Activated T-cell treated with anti-CD3 and anti-CD28 coated beads, Interleukin-2, amount 50 U/mL, for 72 hours (primary cell): Measurements from ENCODE around the gene AGAP1. TPM values are rescaled to one million over a fixed set of nuclear protein-coding genes. Genes with fewer than 3 reads are reported as not detected.

Experiments used
- ATAC-seq, 2 donors: fragments of 150-1000 bp; cut with Tn5 transposase; replicated peaks in 1 of 2; 2 replicates each; pipeline ENCODE4 v1.10.0; 2021; ENCODE audit warnings: moderate library complexity in 2 of 2, mild to moderate bottlenecking in 1 of 2
- DNase-seq, 2 donors: peaks; one replicate each; pipeline ENCODE4 v3.0.0; 2021 to 2022; ENCODE audit warnings: mixed read lengths in 1 of 2
- H3K27ac Mint-ChIP-seq: one replicate; pipeline ENCODE4 v1.8.0; 2022; ENCODE audit warnings: mild to moderate bottlenecking, moderate library complexity, mixed read lengths
- H3K27me3 Mint-ChIP-seq: one replicate; pipeline ENCODE4 v1.8.0; 2022; ENCODE audit warnings: low read depth, mixed read lengths
- H3K36me3 Mint-ChIP-seq, 2 donors: one replicate each; pipeline ENCODE4 v1.8.0; 2022; ENCODE audit warnings: mixed read lengths in 2 of 2, mild to moderate bottlenecking in 1 of 2; ENCODE audit not compliant: insufficient read depth in 2 of 2
- H3K4me1 Mint-ChIP-seq: one replicate; pipeline ENCODE4 v1.8.0; 2022; ENCODE audit warnings: low read depth, mixed read lengths
- H3K4me3 Mint-ChIP-seq, 2 donors: one replicate each; pipeline ENCODE4 v1.8.0; 2022; ENCODE audit warnings: mild to moderate bottlenecking in 2 of 2, mixed read lengths in 2 of 2, moderate library complexity in 2 of 2
- H3K9me3 Mint-ChIP-seq, 2 donors: one replicate each; pipeline ENCODE4 v1.8.0; 2022; ENCODE audit warnings: mixed read lengths in 2 of 2
- total RNA-seq, 2 donors: library from RNA; stranded (reverse); gene quantifications; one replicate each; pipeline ENCODE4 v1.2.3, GENCODE V29; 2022

The AGAP1 gene
- total RNA-seq, 2 donors from 2014 or later = 0.74 to 2.9 TPM

GRCh38 chr2:235636546-235636945, 142.7 kb downstream of the AGAP1 start:
- Mint-ChIP-seq H3K27ac (no peak overlapping the region), H3K4me3 (no peak overlapping the region), H3K27me3 (peaks cover 31% of the 10 kb centered on the region), H3K36me3 (no peaks in the 10 kb centered on the region), H3K9me3 (no peaks in the 10 kb centered on the region), H3K4me1 (no peaks in the 10 kb centered on the region)
- DNase-seq = no peak
- no peak for ATAC-seq

- no peak for ATAC-seq
- DNase-seq = no peak
- Mint-ChIP-seq H3K27me3 (peaks cover 44% of the 10 kb centered on the region), H3K36me3 (no peaks in the 10 kb centered on the region), H3K4me3 (no peak overlapping the region), H3K4me1 (no peaks in the 10 kb centered on the region), H3K27ac (no peak overlapping the region), H3K9me3 (no peaks in the 10 kb centered on the region)
Observed at GRCh38 chr2:235637896-235638295, 144.1 kb downstream of the AGAP1 start.

- H3K9me3 Mint-ChIP-seq = no peaks in the 10 kb centered on the region
- ATAC-seq (no peak), DNase-seq (no peak)
- H3K4me1 Mint-ChIP-seq = no peaks in the 10 kb centered on the region
- H3K27me3 Mint-ChIP-seq = peaks cover 44% of the 10 kb centered on the region
- no peak overlapping the region for H3K4me3 Mint-ChIP-seq
- H3K36me3 Mint-ChIP-seq = no peaks in the 10 kb centered on the region
- H3K27ac Mint-ChIP-seq = no peak overlapping the region
Observed at GRCh38 chr2:235638541-235639427, 144.9 kb downstream of the AGAP1 start.

GRCh38 chr2:235639428-235639773, 145.6 kb downstream of the AGAP1 start:
- Mint-ChIP-seq H3K4me1 (no peaks in the 10 kb centered on the region), H3K36me3 (no peaks in the 10 kb centered on the region), H3K27me3 (peaks cover 44% of the 10 kb centered on the region), H3K9me3 (no peaks in the 10 kb centered on the region), H3K4me3 (no peak overlapping the region), H3K27ac (no peak overlapping the region)
- no peak for DNase-seq
- ATAC-seq = no peak

- ATAC-seq = no peak
- no peak overlapping the region for H3K4me3 Mint-ChIP-seq
- DNase-seq = no peak
- peaks cover 44% of the 10 kb centered on the region for H3K27me3 Mint-ChIP-seq
- no peaks in the 10 kb centered on the region for H3K9me3 Mint-ChIP-seq
- H3K36me3 Mint-ChIP-seq = no peaks in the 10 kb centered on the region
- no peaks in the 10 kb centered on the region for H3K4me1 Mint-ChIP-seq
- no peak overlapping the region for H3K27ac Mint-ChIP-seq
Observed at GRCh38 chr2:235639885-235640284, 146.0 kb downstream of the AGAP1 start.

GRCh38 chr2:235640377-235640776, 146.5 kb downstream of the AGAP1 start:
- no peaks in the 10 kb centered on the region for H3K4me1 Mint-ChIP-seq
- peaks cover 44% of the 10 kb centered on the region for H3K27me3 Mint-ChIP-seq
- DNase-seq = no peak
- no peak overlapping the region for H3K4me3 Mint-ChIP-seq
- H3K27ac Mint-ChIP-seq = no peak overlapping the region
- H3K36me3 Mint-ChIP-seq = no peaks in the 10 kb centered on the region
- ATAC-seq = no peak
- H3K9me3 Mint-ChIP-seq = no peaks in the 10 kb centered on the region

GRCh38 chr2:235640926-235641723, 147.3 kb downstream of the AGAP1 start:
- no peaks in the 10 kb centered on the region for H3K36me3 Mint-ChIP-seq
- H3K27me3 Mint-ChIP-seq = peaks cover 44% of the 10 kb centered on the region
- DNase-seq = peak in 1 of 2 donors; percentile 4
- H3K4me1 Mint-ChIP-seq = no peaks in the 10 kb centered on the region
- no peak for ATAC-seq
- no peak overlapping the region for H3K27ac Mint-ChIP-seq
- H3K9me3 Mint-ChIP-seq = no peaks in the 10 kb centered on the region
- H3K4me3 Mint-ChIP-seq = no peak overlapping the region

GRCh38 chr2:235641956-235642355, 148.1 kb downstream of the AGAP1 start:
- H3K9me3 Mint-ChIP-seq = no peaks in the 10 kb centered on the region
- H3K4me3 Mint-ChIP-seq = no peak overlapping the region
- peaks cover 44% of the 10 kb centered on the region for H3K27me3 Mint-ChIP-seq
- ATAC-seq = no peak
- DNase-seq = no peak
- H3K36me3 Mint-ChIP-seq = no peaks in the 10 kb centered on the region
- H3K4me1 Mint-ChIP-seq = no peaks in the 10 kb centered on the region
- H3K27ac Mint-ChIP-seq = no peak overlapping the region

GRCh38 chr2:235642446-235643098, 148.7 kb downstream of the AGAP1 start:
- no peak overlapping the region for H3K27ac Mint-ChIP-seq
- no peaks in the 10 kb centered on the region for H3K9me3 Mint-ChIP-seq
- ATAC-seq (no peak), DNase-seq (no peak)
- H3K36me3 Mint-ChIP-seq = no peaks in the 10 kb centered on the region
- H3K4me3 Mint-ChIP-seq = no peak overlapping the region
- H3K27me3 Mint-ChIP-seq = peaks cover 41% of the 10 kb centered on the region
- no peaks in the 10 kb centered on the region for H3K4me1 Mint-ChIP-seq

GRCh38 chr2:235643680-235644511, 150.1 kb downstream of the AGAP1 start:
- Mint-ChIP-seq H3K27ac (no peak overlapping the region), H3K4me1 (no peaks in the 10 kb centered on the region), H3K27me3 (peaks cover 33% of the 10 kb centered on the region), H3K4me3 (no peak overlapping the region), H3K36me3 (no peaks in the 10 kb centered on the region), H3K9me3 (no peaks in the 10 kb centered on the region)
- no peak for ATAC-seq
- DNase-seq = no peak

GRCh38 chr2:235647264-235647663, 153.4 kb downstream of the AGAP1 start:
- H3K4me3 Mint-ChIP-seq = no peak overlapping the region
- no peak for ATAC-seq

GRCh38 chr2:235647877-235648276, 154.0 kb downstream of the AGAP1 start:
- DNase-seq = no peak

More at GRCh38 chr2:235647264-235647663, 153.4 kb downstream of the AGAP1 start:
- H3K4me1 Mint-ChIP-seq = no peaks in the 10 kb centered on the region
- peaks cover 5% of the 10 kb centered on the region for H3K27me3 Mint-ChIP-seq
- no peaks in the 10 kb centered on the region for H3K36me3 Mint-ChIP-seq
- H3K9me3 Mint-ChIP-seq = no peaks in the 10 kb centered on the region
- DNase-seq = no peak
- H3K27ac Mint-ChIP-seq = no peak overlapping the region

More at GRCh38 chr2:235647877-235648276, 154.0 kb downstream of the AGAP1 start:
- H3K9me3 Mint-ChIP-seq = no peaks in the 10 kb centered on the region
- H3K27ac Mint-ChIP-seq = no peak overlapping the region
- no peaks in the 10 kb centered on the region for H3K27me3 Mint-ChIP-seq
- no peak for ATAC-seq
- H3K4me1 Mint-ChIP-seq = no peaks in the 10 kb centered on the region
- no peaks in the 10 kb centered on the region for H3K36me3 Mint-ChIP-seq
- H3K4me3 Mint-ChIP-seq = no peak overlapping the region
